GM21447 (cell line): Measurements from ENCODE around the gene PACSIN1.

Source experiments
- ATAC-seq: cut with Tn5 transposase; IDR thresholded peaks from one replicate; pipeline ENCODE4 v1.9.1; 2021; ENCODE audit not compliant: unreplicated experiment

The PACSIN1 gene

GRCh38 chr6:34560366-34561226 lies 94.7 kb downstream of the PACSIN1 start:
- ATAC-seq, result no peak

- no peak for ATAC-seq
Observed at GRCh38 chr6:34561227-34561530, 95.3 kb downstream of the PACSIN1 start.

GRCh38 chr6:34562350-34562749 lies 96.5 kb downstream of the PACSIN1 start:
- no peak for ATAC-seq

GRCh38 chr6:34562861-34563512 lies 97.1 kb downstream of the PACSIN1 start:
- no peak for ATAC-seq

GRCh38 chr6:34563513-34563870 lies 97.6 kb downstream of the PACSIN1 start:
- no peak for ATAC-seq

GRCh38 chr6:34564181-34564580 lies 98.3 kb downstream of the PACSIN1 start:
- no peak for ATAC-seq

GRCh38 chr6:34565722-34566137 lies 99.9 kb downstream of the PACSIN1 start:
- ATAC-seq, result no peak

GRCh38 chr6:34566830-34567546 lies 101.1 kb downstream of the PACSIN1 start:
- ATAC-seq, result no peak

GRCh38 chr6:34568341-34569201 lies 102.7 kb downstream of the PACSIN1 start:
- no peak for ATAC-seq

GRCh38 chr6:34569361-34569973 lies 103.6 kb downstream of the PACSIN1 start:
- ATAC-seq, result no peak

GRCh38 chr6:34570066-34570833 lies 104.4 kb downstream of the PACSIN1 start:
- no peak for ATAC-seq

- no peak for ATAC-seq
Observed at GRCh38 chr6:34571388-34571787, 105.5 kb downstream of the PACSIN1 start.

- ATAC-seq, result no peak
Observed at GRCh38 chr6:34572021-34572420, 106.1 kb downstream of the PACSIN1 start.

- no peak for ATAC-seq
Observed at GRCh38 chr6:34572585-34572984, 106.7 kb downstream of the PACSIN1 start.

GRCh38 chr6:34573567-34574183 lies 107.8 kb downstream of the PACSIN1 start:
- ATAC-seq, result no peak

- no peak for ATAC-seq
Observed at GRCh38 chr6:34574647-34575293, 108.9 kb downstream of the PACSIN1 start.

GRCh38 chr6:34575326-34575725 lies 109.5 kb downstream of the PACSIN1 start:
- no peak for ATAC-seq

- no peak for ATAC-seq
Observed at GRCh38 chr6:34576286-34576955, 110.5 kb downstream of the PACSIN1 start.
